K562 (cell line): ENCODE measurements around the gene ZBTB9. TPM values are rescaled to one million over a fixed set of nuclear protein-coding genes. Genes with fewer than 3 reads are reported as not detected.
A peak's percentile ranks its signal among the peaks of the same experiment; 100 is the strongest.

Experiments used
- ATF1 ChIP-seq, 2 experiments: fragments of 450-650 bp in 1 of 2; IDR thresholded peaks; 2 replicates each; pipeline ENCODE4 v1.6.1; 2016; ENCODE audit warnings: missing compliant biosample characterization in 1 of 2, missing genetic modification characterization in 1 of 2
- CEBPG ChIP-seq, 3 experiments: fragments of 200-800 bp in 1 of 3; sonication (Bioruptor generic) in 1 of 3; sonication (generic) in 1 of 3; formaldehyde crosslinking in 1 of 3; IDR thresholded peaks in 2 of 3; conservative IDR thresholded peaks in 1 of 3; 2 replicates each; pipeline versions ENCODE4 v1.6.1 to v1.8.0; 2016 to 2022; ENCODE audit warnings: missing compliant biosample characterization in 2 of 3, missing genetic modification characterization in 2 of 3, mild to moderate bottlenecking in 1 of 3, missing genetic modification reagents in 1 of 3
- E2F3 ChIP-seq: fragments of 250-450 bp; sonication (Bioruptor Pico); IDR thresholded peaks from 2 replicates; pipeline ENCODE4 v1.4.0; 2020; ENCODE audit warnings: mild to moderate bottlenecking
- ELF1 ChIP-seq: fragments of 200-800 bp; sonication (Bioruptor generic); IDR thresholded peaks from 2 replicates; pipeline ENCODE4 v1.6.1; 2016; ENCODE audit warnings: missing genetic modification characterization, missing compliant biosample characterization
- EP400 ChIP-seq: fragments of 450-650 bp; IDR thresholded peaks from 2 replicates; pipeline ENCODE4 v1.6.1; 2017; ENCODE audit warnings: antibody characterized with exemption, mild to moderate bottlenecking, moderate library complexity
- ETV5 ChIP-seq: sonication (generic); formaldehyde crosslinking; IDR thresholded peaks from 2 replicates; pipeline ENCODE4 v1.4.0; 2020; ENCODE audit warnings: low read depth, mild to moderate bottlenecking, missing genetic modification reagents
- HES1 ChIP-seq: fragments of 450-650 bp; IDR thresholded peaks from 2 replicates; pipeline ENCODE4 v1.6.1; 2016; ENCODE audit warnings: low read depth, mild to moderate bottlenecking, moderate library complexity
- MECOM ChIP-seq: fragments of 250-450 bp; sonication (Bioruptor Pico); IDR thresholded peaks from 2 replicates; pipeline ENCODE4 v1.8.0; 2022; ENCODE audit warnings: inconsistent platforms
- RHOXF2B ChIP-seq: fragments of 250-450 bp; sonication (Bioruptor Pico); conservative IDR thresholded peaks from 2 replicates; pipeline ENCODE4 v1.5.1; 2021
- RUNX1 ChIP-seq: sonication (generic); IDR thresholded peaks from 2 replicates; pipeline ENCODE4 v1.6.1; 2016; ENCODE audit warnings: antibody characterized with exemption, low read depth
- SIX5 ChIP-seq, 2 experiments: IDR thresholded peaks; 2 replicates each; pipeline ENCODE4 v1.6.1; 2011; ENCODE audit warnings: low read length in 2 of 2, borderline replicate concordance in 1 of 2, low read depth in 1 of 2, mild to moderate bottlenecking in 1 of 2, moderate library complexity in 1 of 2; ENCODE audit not compliant: insufficient read depth in 1 of 2
- ZFX ChIP-seq: sonication (generic); formaldehyde crosslinking; IDR thresholded peaks from 2 replicates; pipeline ENCODE4 v1.8.0; 2022; ENCODE audit warnings: mild to moderate bottlenecking, missing genetic modification reagents, moderate library complexity
- ZNF395 ChIP-seq: fragments of 200-800 bp; sonication (Bioruptor generic); IDR thresholded peaks from 2 replicates; pipeline ENCODE4 v1.6.1; 2017; ENCODE audit warnings: missing genetic modification characterization, missing compliant biosample characterization
- ZNF655 ChIP-seq: fragments of 250-450 bp; sonication (Bioruptor Pico); IDR thresholded peaks from 2 replicates; pipeline ENCODE4 v1.5.0; 2021
- polyA plus RNA-seq, 8 experiments: library from polyadenylated mRNA; depleted of rRNA in 4 of 8; stranded (reverse) in 5 of 8; unstranded in 3 of 8; fragments of >200 nt; fragmentation: Nextera tagmentation in 2 of 8; fragmentation: Illumina TruSeq in 1 of 8; extraction: Ambion mirVana in 2 of 8; extraction: Trizol in 1 of 8; gene quantifications; 2 replicates each; pipeline versions ENCODE4 v1.2.1 to v1.2.3, GENCODE V29; 2011 to 2014; ENCODE audit warnings: inconsistent platforms in 1 of 8, missing spikeins in 1 of 8
- total RNA-seq, 7 experiments: library from RNA; depleted of rRNA in 6 of 7; stranded (reverse); fragments of >200 nt in 6 of 7; fragmentation: Illumina TruSeq in 2 of 7; extraction: Trizol in 2 of 7; gene quantifications; 2 replicates each; pipeline versions ENCODE4 v1.2.1 to v1.2.3, GENCODE V29; 2011 to 2021; ENCODE audit warnings: low replicate concordance in 1 of 7
- TF ChIP-seq, protein P1 (sequence below): fragments of 450-650 bp; IDR thresholded peaks from 2 replicates; pipeline ENCODE4 v1.6.1; 2016; ENCODE audit warnings: antibody characterized with exemption
- TF ChIP-seq, protein P2 (sequence below): fragments of 450-650 bp; IDR thresholded peaks from 2 replicates; pipeline ENCODE4 v1.6.1; 2017; ENCODE audit warnings: mild to moderate bottlenecking, moderate library complexity
- TF ChIP-seq, protein P3 (sequence below): sonication (generic); formaldehyde crosslinking; IDR thresholded peaks from 2 replicates; pipeline ENCODE4 v1.8.1; 2023; ENCODE audit warnings: mild to moderate bottlenecking, missing genetic modification reagents

ZBTB9 gene
- total and polyA plus RNA-seq, 9 of the 15 experiments (the other 6 are each of a cell fraction or from before 2014, with no cell fraction given): 1.9 to 19.5 (median 10.4) TPM

DNA sequence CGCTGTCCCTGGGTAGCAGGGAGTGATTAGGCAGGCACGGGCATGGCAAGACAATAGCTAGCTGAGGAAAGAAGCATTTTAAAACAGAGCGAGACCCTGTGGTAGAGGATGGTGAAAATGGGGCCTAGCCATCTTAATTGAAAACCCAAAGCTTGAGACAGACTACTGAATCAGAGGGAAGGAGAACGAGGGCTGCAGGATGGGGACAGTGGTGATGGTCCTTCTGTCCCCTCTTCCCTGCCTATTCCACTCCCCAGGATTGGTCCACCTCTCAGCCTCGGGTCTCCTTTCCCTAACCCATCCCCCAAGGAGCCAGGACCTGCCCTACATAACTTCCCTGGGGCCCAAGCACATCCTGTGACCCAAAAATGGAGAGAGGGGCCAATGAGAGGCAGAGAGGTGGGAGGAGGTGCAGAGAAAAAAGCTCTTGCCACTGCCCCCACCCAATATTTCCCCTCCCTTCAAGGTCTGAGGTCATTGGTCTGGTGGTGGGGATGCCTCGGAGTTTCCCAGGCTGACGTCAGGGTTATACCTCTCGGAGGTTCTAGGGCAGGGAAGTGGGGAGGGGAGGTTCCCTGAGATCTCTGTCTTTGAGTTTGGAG, 35.6 kb upstream of the ZBTB9 start (continued):
- TF ChIP-seq HES1 (no peak), ELF1 (tag) (no peak), ZFX (CRISPR knock-in tag) (0 out of 2 replicates have a peak, but pooled peaks have one; percentile 13), ATF1 (CRISPR knock-in tag; IDR thresholded peaks at IDR 0.05) (no peak), ATF1 (tag; IDR thresholded peaks at IDR 0.05) (no peak), ZNF395 (no peak), CEBPG (CRISPR knock-in tag; IDR thresholded peaks at IDR 0.05) (no peak), CEBPG (tag; conservative IDR thresholded peaks at IDR 0.05 in 1 of 2, IDR thresholded peaks at IDR 0.05 in 1 of 2) (no peak), RUNX1 (no peak), RHOXF2B (no peak), EP400 (no peak), ZNF655 (CRISPR knock-in tag) (no peak), MECOM (CRISPR knock-in tag) (no peak), SIX5 (IDR thresholded peaks at IDR 0.05; ENCODE audit: borderline replicate concordance in 1 of 2, insufficient read depth in 1 of 2, low read depth in 1 of 2, low read length in 2 of 2) (no peak), E2F3 (peak; percentile 63; the same call in 1 of the 2 replicates), ETV5 (no peak)
- TF ChIP-seq, protein P1, sequence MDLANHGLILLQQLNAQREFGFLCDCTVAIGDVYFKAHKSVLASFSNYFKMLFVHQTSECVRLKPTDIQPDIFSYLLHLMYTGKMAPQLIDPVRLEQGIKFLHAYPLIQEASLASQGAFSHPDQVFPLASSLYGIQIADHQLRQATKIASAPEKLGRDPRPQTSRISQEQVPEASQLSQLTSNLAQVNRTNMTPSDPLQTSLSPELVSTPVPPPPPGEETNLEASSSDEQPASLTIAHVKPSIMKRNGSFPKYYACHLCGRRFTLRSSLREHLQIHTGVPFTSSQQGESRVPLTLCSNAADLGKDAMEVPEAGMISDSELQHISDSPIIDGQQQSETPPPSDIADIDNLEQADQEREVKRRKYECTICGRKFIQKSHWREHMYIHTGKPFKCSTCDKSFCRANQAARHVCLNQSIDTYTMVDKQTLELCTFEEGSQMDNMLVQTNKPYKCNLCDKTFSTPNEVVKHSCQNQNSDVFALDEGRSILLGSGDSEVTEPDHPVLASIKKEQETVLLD: no peak
- TF ChIP-seq, protein P2, sequence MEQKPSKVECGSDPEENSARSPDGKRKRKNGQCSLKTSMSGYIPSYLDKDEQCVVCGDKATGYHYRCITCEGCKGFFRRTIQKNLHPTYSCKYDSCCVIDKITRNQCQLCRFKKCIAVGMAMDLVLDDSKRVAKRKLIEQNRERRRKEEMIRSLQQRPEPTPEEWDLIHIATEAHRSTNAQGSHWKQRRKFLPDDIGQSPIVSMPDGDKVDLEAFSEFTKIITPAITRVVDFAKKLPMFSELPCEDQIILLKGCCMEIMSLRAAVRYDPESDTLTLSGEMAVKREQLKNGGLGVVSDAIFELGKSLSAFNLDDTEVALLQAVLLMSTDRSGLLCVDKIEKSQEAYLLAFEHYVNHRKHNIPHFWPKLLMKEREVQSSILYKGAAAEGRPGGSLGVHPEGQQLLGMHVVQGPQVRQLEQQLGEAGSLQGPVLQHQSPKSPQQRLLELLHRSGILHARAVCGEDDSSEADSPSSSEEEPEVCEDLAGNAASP: no peak
- TF ChIP-seq, protein P3, sequence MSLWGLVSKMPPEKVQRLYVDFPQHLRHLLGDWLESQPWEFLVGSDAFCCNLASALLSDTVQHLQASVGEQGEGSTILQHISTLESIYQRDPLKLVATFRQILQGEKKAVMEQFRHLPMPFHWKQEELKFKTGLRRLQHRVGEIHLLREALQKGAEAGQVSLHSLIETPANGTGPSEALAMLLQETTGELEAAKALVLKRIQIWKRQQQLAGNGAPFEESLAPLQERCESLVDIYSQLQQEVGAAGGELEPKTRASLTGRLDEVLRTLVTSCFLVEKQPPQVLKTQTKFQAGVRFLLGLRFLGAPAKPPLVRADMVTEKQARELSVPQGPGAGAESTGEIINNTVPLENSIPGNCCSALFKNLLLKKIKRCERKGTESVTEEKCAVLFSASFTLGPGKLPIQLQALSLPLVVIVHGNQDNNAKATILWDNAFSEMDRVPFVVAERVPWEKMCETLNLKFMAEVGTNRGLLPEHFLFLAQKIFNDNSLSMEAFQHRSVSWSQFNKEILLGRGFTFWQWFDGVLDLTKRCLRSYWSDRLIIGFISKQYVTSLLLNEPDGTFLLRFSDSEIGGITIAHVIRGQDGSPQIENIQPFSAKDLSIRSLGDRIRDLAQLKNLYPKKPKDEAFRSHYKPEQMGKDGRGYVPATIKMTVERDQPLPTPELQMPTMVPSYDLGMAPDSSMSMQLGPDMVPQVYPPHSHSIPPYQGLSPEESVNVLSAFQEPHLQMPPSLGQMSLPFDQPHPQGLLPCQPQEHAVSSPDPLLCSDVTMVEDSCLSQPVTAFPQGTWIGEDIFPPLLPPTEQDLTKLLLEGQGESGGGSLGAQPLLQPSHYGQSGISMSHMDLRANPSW (CRISPR knock-in tag): 0 out of 2 replicates have a peak, but pooled peaks have one; percentile 9
